Endothelial cell (in vitro differentiated cells): Measurements from ENCODE around the gene PTPN23. TPM values are rescaled to one million over a fixed set of nuclear protein-coding genes. Genes with fewer than 3 reads are reported as not detected.

Source experiments
- DNase-seq: peaks from one replicate; pipeline ENCODE4 v3.0.0; 2021; ENCODE audit warnings: low spot score
- H3K27ac Mint-ChIP-seq: one replicate; pipeline ENCODE4 v1.8.0; 2021; ENCODE audit warnings: mixed read lengths, inconsistent platforms; ENCODE audit not compliant: unreplicated experiment
- H3K27me3 Mint-ChIP-seq: one replicate; pipeline ENCODE4 v1.8.0; 2021; ENCODE audit warnings: mild to moderate bottlenecking, moderate library complexity, mixed read lengths, inconsistent platforms; ENCODE audit not compliant: unreplicated experiment
- H3K36me3 Mint-ChIP-seq: one replicate; pipeline ENCODE4 v1.8.0; 2021; ENCODE audit warnings: mild to moderate bottlenecking, low read depth, mixed read lengths, inconsistent platforms; ENCODE audit not compliant: unreplicated experiment
- H3K4me1 Mint-ChIP-seq: one replicate; pipeline ENCODE4 v1.8.0; 2021; ENCODE audit warnings: mild to moderate bottlenecking, mixed read lengths, inconsistent platforms; ENCODE audit not compliant: unreplicated experiment
- H3K4me3 Mint-ChIP-seq: one replicate; pipeline ENCODE4 v1.8.0; 2021; ENCODE audit warnings: mild to moderate bottlenecking, mixed read lengths, inconsistent platforms; ENCODE audit not compliant: unreplicated experiment
- H3K9me3 Mint-ChIP-seq: one replicate; pipeline ENCODE4 v1.8.0; 2021; ENCODE audit warnings: mixed read lengths, inconsistent platforms; ENCODE audit not compliant: unreplicated experiment
- total RNA-seq: library from RNA; stranded (reverse); fragmentation: NEBNext Ultra II Directional; extraction: Animal tissue kit (Norgen Biotek cat#: 25700); gene quantifications from one replicate; pipeline ENCODE4 v1.2.1, GENCODE V29; 2021; ENCODE audit not compliant: unreplicated experiment
- TF ChIP-seq, protein P1 (sequence below): fragments of 200-600 bp; sonication (generic); IDR thresholded peaks from one replicate; pipeline ENCODE4 v1.5.0; 2021; ENCODE audit warnings: antibody characterized with exemption; ENCODE audit not compliant: unreplicated experiment

Gene PTPN23
- total RNA-seq, 1 donor from 2014 or later, result 47.8 TPM

DNA sequence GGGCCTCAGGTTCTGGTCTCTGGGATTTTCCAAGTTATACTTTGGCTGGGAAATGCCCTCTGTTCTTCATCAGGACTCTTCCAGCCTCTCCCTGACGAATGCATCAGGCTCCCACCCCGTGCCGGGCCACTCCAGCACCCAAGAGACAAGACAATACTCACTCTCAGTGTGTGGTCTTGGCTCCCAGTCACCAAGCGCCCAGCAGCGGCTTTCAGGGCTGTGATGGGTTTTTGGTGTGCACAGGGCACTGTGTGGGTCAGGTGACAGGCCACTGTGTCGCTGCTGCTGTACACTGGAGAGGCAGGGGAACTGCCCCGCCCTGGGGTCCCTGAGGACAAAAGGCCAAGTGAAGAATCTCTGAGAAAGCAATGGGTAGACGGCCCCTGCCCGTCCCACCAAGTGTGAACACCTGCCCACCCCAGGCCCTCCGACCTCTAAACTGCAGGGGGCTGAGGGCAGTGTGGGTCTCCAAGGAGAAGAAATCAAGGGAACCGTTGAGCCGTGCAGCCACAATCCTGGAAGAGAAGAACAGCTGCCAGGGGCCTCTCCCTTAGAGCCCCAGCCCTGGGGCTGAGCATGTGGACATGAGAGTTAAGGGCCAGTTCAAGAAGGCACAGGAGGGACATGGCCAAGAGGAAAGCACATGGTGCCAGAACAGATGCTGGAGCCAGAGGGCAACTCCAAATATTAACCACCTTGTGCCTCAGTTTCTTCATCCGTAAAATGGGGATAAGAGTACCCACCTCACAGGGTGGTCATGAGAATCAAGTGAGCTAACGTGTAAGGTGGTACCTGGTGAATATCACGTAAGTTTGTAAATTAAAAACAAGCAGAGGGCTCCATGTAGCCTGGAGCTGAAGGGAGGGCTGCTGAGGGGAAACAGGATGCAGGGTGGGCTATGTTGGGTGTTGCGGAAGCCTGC is 34.1 kb downstream of the PTPN23 start:
- no peaks in the 10 kb centered on the region for H3K4me1 Mint-ChIP-seq
- no peaks in the 10 kb centered on the region for H3K9me3 Mint-ChIP-seq
- peaks cover 17% of the 10 kb centered on the region for H3K27me3 Mint-ChIP-seq
- H3K36me3 Mint-ChIP-seq, result peaks cover 33% of the 10 kb centered on the region
- DNase-seq, result no peak
- H3K4me3 Mint-ChIP-seq, result peak overlapping the region; percentile 15
- H3K27ac Mint-ChIP-seq, result no peak overlapping the region
- TF ChIP-seq, protein P1, sequence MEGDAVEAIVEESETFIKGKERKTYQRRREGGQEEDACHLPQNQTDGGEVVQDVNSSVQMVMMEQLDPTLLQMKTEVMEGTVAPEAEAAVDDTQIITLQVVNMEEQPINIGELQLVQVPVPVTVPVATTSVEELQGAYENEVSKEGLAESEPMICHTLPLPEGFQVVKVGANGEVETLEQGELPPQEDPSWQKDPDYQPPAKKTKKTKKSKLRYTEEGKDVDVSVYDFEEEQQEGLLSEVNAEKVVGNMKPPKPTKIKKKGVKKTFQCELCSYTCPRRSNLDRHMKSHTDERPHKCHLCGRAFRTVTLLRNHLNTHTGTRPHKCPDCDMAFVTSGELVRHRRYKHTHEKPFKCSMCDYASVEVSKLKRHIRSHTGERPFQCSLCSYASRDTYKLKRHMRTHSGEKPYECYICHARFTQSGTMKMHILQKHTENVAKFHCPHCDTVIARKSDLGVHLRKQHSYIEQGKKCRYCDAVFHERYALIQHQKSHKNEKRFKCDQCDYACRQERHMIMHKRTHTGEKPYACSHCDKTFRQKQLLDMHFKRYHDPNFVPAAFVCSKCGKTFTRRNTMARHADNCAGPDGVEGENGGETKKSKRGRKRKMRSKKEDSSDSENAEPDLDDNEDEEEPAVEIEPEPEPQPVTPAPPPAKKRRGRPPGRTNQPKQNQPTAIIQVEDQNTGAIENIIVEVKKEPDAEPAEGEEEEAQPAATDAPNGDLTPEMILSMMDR, result no peak

DNA sequence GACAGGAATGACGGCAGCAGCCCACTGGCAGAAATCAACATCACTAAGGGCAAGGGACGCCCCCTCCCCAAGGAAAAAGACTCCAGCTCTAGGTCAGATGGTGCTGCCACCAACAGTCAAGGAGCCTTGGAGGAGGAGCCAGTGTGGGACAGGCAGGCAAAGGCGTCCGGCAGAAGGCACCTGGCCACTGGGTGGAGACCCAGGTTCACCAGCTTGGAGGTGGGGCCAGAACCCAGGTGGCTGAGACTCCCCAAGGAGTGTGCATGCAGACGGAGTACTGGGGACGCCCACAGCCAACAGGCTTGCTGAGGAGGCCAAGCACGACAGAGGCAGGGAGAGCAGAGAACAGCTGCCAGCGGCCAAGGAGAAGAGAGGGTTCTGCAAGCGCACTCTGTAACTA is 35.2 kb downstream of the PTPN23 start:
- H3K36me3 Mint-ChIP-seq, result peaks cover 33% of the 10 kb centered on the region
- no peak overlapping the region for H3K27ac Mint-ChIP-seq
- no peaks in the 10 kb centered on the region for H3K9me3 Mint-ChIP-seq
- DNase-seq, result no peak
- TF ChIP-seq, protein P1, result no peak
- peaks cover 17% of the 10 kb centered on the region for H3K27me3 Mint-ChIP-seq
- no peaks in the 10 kb centered on the region for H3K4me1 Mint-ChIP-seq
- H3K4me3 Mint-ChIP-seq, result no peak overlapping the region

DNA sequence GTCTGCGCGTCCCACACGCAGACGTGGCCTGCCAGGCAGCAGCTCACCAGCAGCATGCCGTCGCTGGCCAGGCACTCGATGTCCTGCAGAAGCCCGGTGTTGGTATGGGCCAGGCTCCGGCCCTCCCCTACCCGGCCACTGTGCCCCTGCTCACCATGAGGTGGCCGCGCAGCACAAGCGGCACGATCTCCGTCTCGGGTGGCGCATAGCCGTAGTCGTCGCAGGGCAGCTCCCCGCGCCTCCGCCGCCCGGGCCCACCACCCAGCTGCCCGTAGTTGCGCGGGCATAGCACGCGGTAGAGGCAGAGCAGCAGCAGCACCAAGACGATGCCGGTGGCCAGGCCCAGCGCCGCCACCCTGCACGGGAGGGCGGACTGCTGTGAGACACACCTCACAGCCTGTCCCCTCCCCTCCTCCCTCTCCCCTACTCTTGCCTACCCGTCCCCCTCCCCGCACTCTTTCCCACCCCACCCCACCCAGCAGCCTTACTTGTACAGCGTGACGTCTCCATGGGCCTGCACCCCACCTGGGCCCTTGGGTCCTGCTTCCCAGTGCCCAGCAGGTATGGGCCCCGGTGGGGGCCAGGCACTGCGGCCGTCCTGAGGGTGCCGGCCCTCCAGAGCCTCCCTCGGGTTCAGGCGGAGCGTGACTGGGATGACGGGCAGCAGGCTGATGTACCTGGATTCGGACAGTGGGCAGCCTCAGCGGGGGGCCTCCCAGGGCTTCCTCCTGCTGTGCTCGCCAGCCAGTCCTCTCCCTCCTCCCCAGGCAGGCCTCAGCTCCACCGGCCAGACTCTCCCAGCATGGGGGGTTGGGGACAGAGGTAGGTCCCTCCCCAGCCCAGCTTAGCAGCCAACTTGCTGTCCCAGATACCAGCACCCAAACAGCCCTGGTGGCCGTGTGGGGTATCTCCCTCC is 37.6 kb downstream of the PTPN23 start:
- Mint-ChIP-seq H3K27me3 (peaks cover 20% of the 10 kb centered on the region), H3K27ac (no peak overlapping the region), H3K36me3 (peaks cover 34% of the 10 kb centered on the region), H3K9me3 (no peaks in the 10 kb centered on the region), H3K4me3 (no peak overlapping the region), H3K4me1 (peaks cover 7% of the 10 kb centered on the region)
- TF ChIP-seq, protein P1, result peak; percentile 23
- no peak for DNase-seq

DNA sequence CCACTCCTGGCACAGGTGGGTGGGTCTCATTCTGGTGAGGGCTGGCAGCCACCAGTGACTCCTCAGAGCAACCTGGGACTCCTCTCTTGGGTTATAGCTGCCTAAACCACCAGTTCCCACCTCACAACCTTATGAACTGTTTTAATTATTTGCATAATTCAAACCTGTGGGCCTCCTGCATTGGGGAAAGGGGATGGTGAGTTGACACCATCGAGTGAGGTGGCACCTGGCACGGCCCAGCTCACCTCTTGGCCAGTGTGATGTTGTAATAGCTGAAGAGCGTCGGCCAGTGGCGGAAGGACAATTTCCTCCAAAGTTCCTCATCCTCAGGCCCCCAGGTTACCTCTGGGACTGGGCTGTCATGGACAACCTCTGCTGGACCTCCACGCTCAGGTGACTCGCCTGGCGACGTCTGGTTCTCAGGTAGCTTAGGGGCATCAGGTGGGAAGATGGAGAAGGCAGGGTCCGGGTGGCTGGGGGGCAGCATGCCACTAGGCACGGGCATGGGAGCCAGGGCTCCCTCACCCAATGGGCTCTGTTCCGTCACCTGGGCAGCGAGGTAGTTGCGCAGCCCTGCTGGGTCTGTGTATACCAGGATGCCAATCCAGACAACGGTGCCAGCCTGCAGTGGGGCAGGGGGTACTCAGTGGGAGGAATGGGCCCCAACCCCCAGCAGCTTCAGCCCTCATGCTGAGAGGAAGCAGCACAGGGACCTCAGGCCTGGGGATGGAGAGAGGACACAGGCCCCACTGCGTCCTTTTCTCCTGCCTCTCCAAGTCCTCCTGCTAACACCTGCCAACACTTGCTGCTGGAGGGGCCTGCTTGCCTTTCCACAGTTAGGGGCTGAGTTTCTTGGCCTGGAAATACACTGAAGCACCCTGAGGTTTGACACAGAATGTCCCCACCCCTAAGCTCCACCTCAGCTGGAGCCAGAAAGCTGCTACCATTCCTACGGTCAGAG is 38.5 kb downstream of the PTPN23 start:
- Mint-ChIP-seq H3K27me3 (peaks cover 21% of the 10 kb centered on the region), H3K4me3 (no peak overlapping the region), H3K36me3 (peaks cover 28% of the 10 kb centered on the region), H3K9me3 (no peaks in the 10 kb centered on the region), H3K27ac (peak overlapping the region; percentile 57), H3K4me1 (peaks cover 7% of the 10 kb centered on the region)
- TF ChIP-seq, protein P1, result no peak
- DNase-seq, result no peak
